ENCODE measurements around the gene MAP4K4.

DNA sequence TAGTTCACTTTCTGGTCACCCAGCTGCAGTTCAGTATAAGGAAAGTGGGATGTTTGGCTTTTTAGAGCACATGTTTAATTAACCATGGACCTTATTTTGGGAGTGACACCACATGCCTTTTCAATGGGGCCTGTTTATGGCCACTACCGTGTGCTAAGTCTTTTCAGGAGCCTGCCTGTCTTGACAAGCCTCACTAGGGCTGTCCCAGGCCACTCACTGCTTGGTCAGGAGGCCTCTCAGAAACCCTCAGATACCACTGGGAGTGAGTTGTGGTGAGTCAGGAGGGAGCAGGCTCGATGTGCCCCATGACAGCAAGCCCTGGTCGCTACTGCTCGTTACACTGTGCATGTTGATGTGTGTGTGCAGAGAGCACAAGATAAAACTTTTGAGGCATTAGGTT, 123.0 kb downstream of the MAP4K4 start:
- TF ChIP-seq POLR2A (IDR thresholded peaks at IDR 0.05) (no peak), CTCF (IDR thresholded peaks at IDR 0.05) (no peak)

All from lower leg skin (tissue), 3 donors.